ENCODE measurements around the gene PCSK6.

PCSK6 gene

GRCh38 chr15:101401286-101401685 is 88.2 kb downstream of the PCSK6 start:
- no peak for DNase-seq (ENCODE audit: low read depth in 3 of 3)

DNA sequence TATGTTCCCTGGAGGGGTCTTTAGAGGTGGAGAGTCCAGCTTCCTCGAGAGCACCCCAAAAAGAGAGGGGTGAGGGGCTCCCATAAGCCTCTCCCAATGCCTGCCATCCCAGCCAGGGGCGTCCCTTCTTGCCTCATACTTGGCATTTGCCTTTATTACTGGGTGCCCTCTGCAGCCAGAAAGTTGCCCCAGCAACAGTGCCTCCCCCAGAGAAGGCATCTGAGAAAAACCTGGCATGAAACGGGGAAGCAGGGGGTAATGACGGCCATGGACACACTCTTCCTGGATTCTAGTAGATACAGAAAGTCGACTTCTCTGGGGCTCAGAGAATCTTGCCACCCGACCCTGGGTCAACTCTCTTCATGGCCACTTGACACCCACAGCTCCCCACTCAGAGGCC is 90.1 kb downstream of the PCSK6 start:
- DNase-seq (ENCODE audit: low read depth in 3 of 3), result no peak

DNA sequence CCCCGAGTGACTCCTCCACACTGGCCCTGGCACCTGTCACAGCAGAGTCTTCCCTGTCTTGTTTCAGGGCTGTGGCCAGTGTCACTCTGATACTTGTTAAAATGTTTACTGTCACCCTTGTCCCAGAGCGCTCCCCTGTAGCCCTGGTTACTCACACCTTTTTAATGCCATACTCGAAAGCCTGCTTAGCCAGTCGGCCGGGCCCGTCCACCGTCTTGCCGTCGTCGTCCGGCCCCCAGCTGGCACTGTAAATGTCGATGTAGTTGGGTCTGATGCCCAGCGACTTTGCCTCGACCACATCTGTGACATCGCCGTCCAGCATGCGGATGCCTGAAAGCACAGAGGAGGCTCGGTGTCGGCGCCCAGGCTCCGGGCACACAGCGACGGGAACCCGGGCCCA is 91.3 kb downstream of the PCSK6 start:
- DNase-seq (ENCODE audit: low read depth in 3 of 3), result no peak

GRCh38 chr15:101397521-101398003 is 91.9 kb downstream of the PCSK6 start:
- no peak for DNase-seq (ENCODE audit: low read depth in 3 of 3)

GRCh38 chr15:101396484-101397261 is 92.8 kb downstream of the PCSK6 start:
- DNase-seq (ENCODE audit: low read depth in 3 of 3), result no peak

- no peak for DNase-seq (ENCODE audit: low read depth in 3 of 3)
These were observed 94.9 kb downstream of the PCSK6 start for GRCh38 chr15:101394654-101395053.

DNA sequence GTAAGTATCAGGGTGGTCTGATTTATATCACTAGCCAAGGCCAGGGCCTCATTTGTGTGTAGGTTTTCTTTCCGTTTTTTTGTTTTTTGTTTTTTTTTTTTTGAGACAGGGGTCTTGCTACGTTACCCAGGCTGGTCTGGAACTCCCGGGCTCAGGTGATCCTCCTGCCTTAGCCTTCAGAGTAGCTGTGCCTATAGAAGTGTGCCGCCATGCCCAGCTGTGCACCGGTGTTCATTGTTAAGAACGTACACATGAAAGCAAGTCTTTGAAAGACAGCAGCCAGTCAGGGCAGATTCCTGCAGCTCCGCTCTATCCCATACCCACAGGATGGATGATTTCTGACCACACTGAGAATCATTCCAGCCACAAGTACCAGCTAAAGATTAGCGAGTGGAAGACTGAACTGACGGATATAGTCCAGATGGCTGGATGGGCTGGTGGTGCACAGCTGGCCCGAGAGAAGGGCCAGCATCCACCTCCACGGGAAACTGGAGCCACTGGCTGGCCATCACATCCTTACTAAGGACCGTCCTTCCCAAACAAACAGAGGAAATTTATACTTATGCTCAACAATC is 95.4 kb downstream of the PCSK6 start:
- no peak for DNase-seq (ENCODE audit: low read depth in 3 of 3)

DNA sequence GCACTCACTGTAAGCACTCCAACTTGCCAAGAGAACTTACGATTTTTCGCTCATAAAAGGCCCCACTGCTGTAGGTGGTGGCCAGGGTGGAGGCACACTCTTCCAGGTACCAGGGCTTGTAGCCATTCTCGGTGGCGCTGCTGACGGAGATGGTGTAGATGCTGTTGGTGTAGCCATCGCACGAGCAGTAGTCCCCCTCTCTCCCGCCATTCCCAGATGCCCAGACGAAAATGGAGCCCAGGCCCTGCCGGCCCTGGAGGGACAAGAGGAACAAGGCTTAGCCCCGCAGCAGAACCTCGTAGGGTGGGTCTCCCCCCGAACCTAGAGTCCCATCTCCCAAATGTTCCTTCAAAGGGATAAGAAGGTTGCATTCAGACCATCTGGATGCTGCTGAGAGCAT is 96.3 kb downstream of the PCSK6 start:
- DNase-seq (ENCODE audit: low read depth in 3 of 3), result no peak

- no peak for DNase-seq (ENCODE audit: low read depth in 3 of 3)
These were observed 97.4 kb downstream of the PCSK6 start for GRCh38 chr15:101391981-101392640.

DNA sequence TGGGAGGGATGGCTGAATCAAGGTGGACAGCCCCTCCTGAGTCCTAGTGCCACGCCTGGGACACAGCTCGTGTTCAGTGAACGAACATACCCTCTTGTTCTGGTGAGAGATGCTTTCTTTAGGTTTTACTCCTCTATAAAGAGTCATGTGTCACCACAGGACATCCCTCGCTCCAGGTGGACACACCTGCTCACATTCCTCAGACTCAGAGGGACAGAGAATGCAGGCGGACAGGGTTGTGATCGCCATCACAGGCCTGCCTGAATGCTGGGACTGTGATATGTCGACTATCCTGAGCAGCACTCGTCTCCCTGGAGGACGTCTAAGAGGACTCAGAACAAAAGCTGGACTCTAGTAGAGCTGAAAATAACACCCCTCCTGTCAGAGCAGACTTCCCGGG is 98.1 kb downstream of the PCSK6 start:
- DNase-seq (ENCODE audit: low read depth in 3 of 3), result no peak

GRCh38 chr15:101390462-101390861 is 99.0 kb downstream of the PCSK6 start:
- no peak for DNase-seq (ENCODE audit: low read depth in 3 of 3)

DNA sequence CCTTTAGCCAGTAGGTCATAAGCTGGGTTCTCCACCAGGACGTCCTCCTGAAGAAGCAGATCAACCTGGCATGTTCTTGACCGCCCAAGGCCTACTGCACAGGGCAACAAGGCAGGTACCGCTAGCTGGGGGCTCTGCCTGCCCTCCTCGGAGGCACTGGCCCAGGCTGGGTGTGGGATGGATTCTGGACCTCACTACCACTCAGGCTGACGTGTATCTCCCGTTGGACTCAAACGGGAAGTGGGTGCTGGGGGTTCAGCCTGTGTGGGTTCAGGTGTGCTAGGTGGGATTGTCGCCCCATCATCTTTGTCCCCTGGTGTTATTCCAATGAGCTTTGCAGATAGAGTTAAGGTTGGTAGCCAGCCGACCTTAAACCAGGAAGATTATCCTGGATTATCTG is 99.4 kb downstream of the PCSK6 start:
- no peak for DNase-seq (ENCODE audit: low read depth in 3 of 3)

GRCh38 chr15:101389362-101389761 is 100.1 kb downstream of the PCSK6 start:
- no peak for DNase-seq (ENCODE audit: low read depth in 3 of 3)

GRCh38 chr15:101388046-101388445 is 101.5 kb downstream of the PCSK6 start:
- DNase-seq (ENCODE audit: low read depth in 3 of 3), result no peak

DNA sequence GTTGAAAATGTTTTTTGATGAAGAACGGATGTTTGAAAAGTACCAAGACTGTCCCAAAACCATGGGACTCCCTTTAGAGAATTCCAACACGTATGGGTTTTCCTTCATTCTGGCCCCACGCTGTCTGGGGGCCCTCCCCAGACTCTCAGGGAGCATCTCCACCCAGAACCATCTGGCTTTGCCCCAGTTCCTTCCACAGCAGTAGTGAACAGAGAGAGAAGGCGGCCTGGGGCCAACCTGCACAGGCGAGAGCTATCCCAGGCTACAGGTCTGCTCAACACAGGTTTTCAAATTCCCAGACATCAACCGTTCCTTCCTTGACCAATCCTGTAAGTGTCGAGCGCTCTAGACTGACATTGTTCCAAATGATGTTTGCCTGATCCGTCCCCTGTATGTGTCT is 101.9 kb downstream of the PCSK6 start:
- DNase-seq (ENCODE audit: low read depth in 3 of 3), result no peak

- no peak for DNase-seq (ENCODE audit: low read depth in 3 of 3)
These were observed 102.5 kb downstream of the PCSK6 start for GRCh38 chr15:101386967-101387366.

- DNase-seq (ENCODE audit: low read depth in 3 of 3), result no peak
These were observed 103.5 kb downstream of the PCSK6 start for GRCh38 chr15:101386006-101386405.

DNA sequence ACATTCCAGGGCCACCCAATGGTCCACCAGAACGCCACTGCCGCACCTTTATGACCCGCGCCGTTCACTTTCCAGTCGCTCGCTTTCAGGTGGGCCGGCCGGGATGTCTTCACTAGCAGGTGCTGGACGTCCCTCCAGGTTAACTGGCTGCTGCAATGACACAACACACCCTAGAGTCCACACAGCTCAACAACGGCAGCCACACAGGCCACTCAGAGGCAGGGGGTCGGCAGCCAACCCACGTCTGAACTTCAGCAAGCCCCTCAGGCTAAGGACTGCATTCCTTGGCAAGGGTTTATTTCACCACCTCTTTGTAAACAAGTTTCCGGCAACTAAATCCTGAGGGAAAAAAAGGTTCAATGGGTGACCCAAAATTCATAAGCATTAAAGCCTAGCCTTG is 105.2 kb downstream of the PCSK6 start:
- no peak for DNase-seq (ENCODE audit: low read depth in 3 of 3)

GRCh38 chr15:101382544-101382943 is 107.0 kb downstream of the PCSK6 start:
- DNase-seq (ENCODE audit: low read depth in 3 of 3), result no peak

- no peak for DNase-seq (ENCODE audit: low read depth in 3 of 3)
These were observed 107.8 kb downstream of the PCSK6 start for GRCh38 chr15:101381671-101382212.

- DNase-seq (ENCODE audit: low read depth in 3 of 3), result no peak
These were observed 109.4 kb downstream of the PCSK6 start for GRCh38 chr15:101380146-101380545.

GRCh38 chr15:101379647-101380046 is 109.9 kb downstream of the PCSK6 start:
- no peak for DNase-seq (ENCODE audit: low read depth in 3 of 3)

GRCh38 chr15:101378879-101379278 is 110.6 kb downstream of the PCSK6 start:
- DNase-seq (ENCODE audit: low read depth in 3 of 3), result no peak

Data from stimulated activated CD4-positive, alpha-beta T cell treated with anti-CD3 and anti-CD28 coated beads, TNF-alpha, amount 100 ng/mL, for 48 hours (primary cell).